Neural progenitor cell (in vitro differentiated cells): ENCODE results near the gene GCNA. TPM values are rescaled to one million over a fixed set of nuclear protein-coding genes. Genes with fewer than 3 reads are reported as not detected.

Experiments used
- DNase-seq: peaks from one replicate; pipeline ENCODE4 v3.0.0-alpha.2; 2016; ENCODE audit warnings: low spot score
- H2AFZ ChIP-seq: fragments of 200-600 bp; sonication (generic); replicated peaks from 2 replicates; pipeline ENCODE4 v1.6.1; 2016; ENCODE audit warnings: antibody characterized with exemption
- H3F3A ChIP-seq: fragments of 200-600 bp; sonication (generic); 2 replicates; pipeline ENCODE4 v1.6.1; 2016; ENCODE audit warnings: antibody characterized with exemption, low read depth
- H3K27ac ChIP-seq: fragments of 200-600 bp; sonication (generic); 2 replicates; pipeline ENCODE4 v1.5.1; 2016; ENCODE audit warnings: mild to moderate bottlenecking
- H3K27me3 ChIP-seq: fragments of 200-600 bp; sonication (generic); 2 replicates; pipeline ENCODE4 v1.6.1; 2016; ENCODE audit warnings: mild to moderate bottlenecking, moderate library complexity
- H3K36me3 ChIP-seq: fragments of 200-600 bp; sonication (generic); 2 replicates; pipeline ENCODE4 v1.5.1; 2016
- H3K4me1 ChIP-seq: fragments of 200-600 bp; sonication (generic); 2 replicates; pipeline ENCODE4 v1.6.1; 2016; ENCODE audit warnings: mixed run types
- H3K4me2 ChIP-seq: fragments of 200-600 bp; sonication (generic); 2 replicates; pipeline ENCODE4 v1.6.1; 2016
- H3K4me3 ChIP-seq: fragments of 200-600 bp; sonication (generic); 2 replicates; pipeline ENCODE4 v1.5.1; 2016
- H3K79me2 ChIP-seq: fragments of 200-600 bp; sonication (generic); 2 replicates; pipeline ENCODE4 v1.6.1; 2016; ENCODE audit warnings: low read depth
- H3K9ac ChIP-seq: fragments of 200-600 bp; sonication (generic); 2 replicates; pipeline ENCODE4 v1.6.1; 2016
- H3K9me3 ChIP-seq: fragments of 200-600 bp; sonication (generic); 2 replicates; pipeline ENCODE4 v1.5.1; 2016; ENCODE audit warnings: low read depth
- H4K20me1 ChIP-seq: fragments of 200-600 bp; sonication (generic); 2 replicates; pipeline ENCODE4 v1.6.1; 2016; ENCODE audit warnings: low read depth
- H3K27ac Mint-ChIP-seq: 3 replicates; pipeline ENCODE4 v1.8.0; 2021; ENCODE audit warnings: mixed read lengths
- H3K27me3 Mint-ChIP-seq: 2 replicates; pipeline ENCODE4 v1.8.0; 2022; ENCODE audit warnings: low read depth, mild to moderate bottlenecking, inconsistent platforms, moderate library complexity, mixed read lengths; ENCODE audit not compliant: insufficient read depth
- H3K36me3 Mint-ChIP-seq: 3 replicates; pipeline ENCODE4 v1.8.0; 2021; ENCODE audit warnings: mixed read lengths
- H3K4me1 Mint-ChIP-seq: 3 replicates; pipeline ENCODE4 v1.8.0; 2021; ENCODE audit warnings: mixed read lengths
- H3K4me3 Mint-ChIP-seq: 3 replicates; pipeline ENCODE4 v1.8.0; 2021; ENCODE audit warnings: mild to moderate bottlenecking, moderate library complexity, mixed read lengths
- H3K9me3 Mint-ChIP-seq: 3 replicates; pipeline ENCODE4 v1.8.0; 2020; ENCODE audit warnings: mixed read lengths
- CTCF ChIP-seq: fragments of 200-600 bp; sonication (generic); IDR thresholded peaks from 2 replicates; pipeline ENCODE4 v1.5.1; 2017; ENCODE audit warnings: antibody characterized with exemption, mild to moderate bottlenecking
- EZH2 ChIP-seq: fragments of 200-600 bp; sonication (generic); IDR thresholded peaks from 2 replicates; pipeline ENCODE4 v1.6.1; 2017; ENCODE audit warnings: antibody characterized with exemption, mild to moderate bottlenecking, moderate library complexity
- EZH2phosphoT487 ChIP-seq: fragments of 200-600 bp; sonication (generic); IDR thresholded peaks from 2 replicates; pipeline ENCODE4 v1.6.1; 2017; ENCODE audit warnings: antibody characterized with exemption
- total RNA-seq: library from RNA; depleted of rRNA; stranded (reverse); fragments of >200 nt; gene quantifications from 2 replicates; pipeline ENCODE4 v1.2.3, GENCODE V29; 2015; ENCODE audit warnings: low replicate concordance

GCNA gene
- total RNA-seq, 1 donor from 2014 or later: 0.97 TPM

- Histone ChIP-seq H3K27ac (no peak overlapping the region), H3K9ac (no peak overlapping the region)
These were observed 36.8 kb upstream of the GCNA start for GRCh38 chrX:71541210-71542022.

GRCh38 chrX:71542411-71542810 is 35.8 kb upstream of the GCNA start:
- Histone ChIP-seq H3K27ac (no peak overlapping the region), H3F3A (no peaks in the 10 kb centered on the region), H3K27me3 (no peaks in the 10 kb centered on the region), H3K4me3 (no peak overlapping the region), H3K4me2 (no peak overlapping the region), H4K20me1 (peaks cover 97% of the 10 kb centered on the region), H2AFZ (no peak overlapping the region), H3K36me3 (peaks cover 9% of the 10 kb centered on the region), H3K9ac (no peak overlapping the region), H3K79me2 (peaks cover 100% of the 10 kb centered on the region), H3K4me1 (no peaks in the 10 kb centered on the region), H3K9me3 (no peaks in the 10 kb centered on the region)
- TF ChIP-seq EZH2 (no peak), CTCF (no peak), EZH2phosphoT487 (no peak)
- H3K9me3 Mint-ChIP-seq: no peaks in the 10 kb centered on the region
- no peak overlapping the region for H3K27ac Mint-ChIP-seq
- no peak for DNase-seq
- no peaks in the 10 kb centered on the region for H3K4me1 Mint-ChIP-seq
- H3K4me3 Mint-ChIP-seq: no peak overlapping the region
- H3K36me3 Mint-ChIP-seq: peaks cover 12% of the 10 kb centered on the region
- H3K27me3 Mint-ChIP-seq: no peaks in the 10 kb centered on the region

More at GRCh38 chrX:71541210-71542022, 36.8 kb upstream of the GCNA start:
- no peak overlapping the region for H3K27ac Mint-ChIP-seq
- TF ChIP-seq CTCF (no peak), EZH2phosphoT487 (no peak), EZH2 (no peak)
- Histone ChIP-seq H4K20me1 (peaks cover 98% of the 10 kb centered on the region), H3K4me2 (no peak overlapping the region), H3K27me3 (no peaks in the 10 kb centered on the region), H3K36me3 (peaks cover 7% of the 10 kb centered on the region), H3K9me3 (no peaks in the 10 kb centered on the region), H3K4me3 (no peak overlapping the region), H3F3A (no peaks in the 10 kb centered on the region), H3K79me2 (peaks cover 100% of the 10 kb centered on the region), H3K4me1 (no peaks in the 10 kb centered on the region), H2AFZ (no peak overlapping the region)
- H3K36me3 Mint-ChIP-seq: peaks cover 9% of the 10 kb centered on the region
- H3K4me1 Mint-ChIP-seq: peaks cover 2% of the 10 kb centered on the region
- no peaks in the 10 kb centered on the region for H3K27me3 Mint-ChIP-seq
- DNase-seq: no peak
- H3K4me3 Mint-ChIP-seq: no peak overlapping the region
- H3K9me3 Mint-ChIP-seq: peaks cover 2% of the 10 kb centered on the region

DNA sequence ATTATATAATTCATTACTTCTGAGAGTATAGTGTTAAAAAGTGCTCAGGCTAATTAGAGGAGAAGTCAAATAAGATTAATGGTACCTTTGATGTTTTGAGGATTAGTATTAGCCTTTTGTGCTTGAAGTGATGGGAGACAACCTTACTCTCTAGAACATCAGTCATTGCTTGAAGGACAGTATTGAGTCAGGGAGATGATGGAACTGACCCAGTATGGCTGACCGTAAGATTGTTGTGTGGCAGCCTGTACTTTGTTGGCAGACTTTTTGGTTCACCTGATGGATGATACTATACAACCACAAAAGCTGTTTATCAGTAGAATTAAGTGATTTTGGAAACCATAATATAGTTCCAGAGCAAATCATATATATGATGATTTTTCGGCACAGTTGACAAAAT is 35.4 kb upstream of the GCNA start:
- H3K4me1 ChIP-seq: no peaks in the 10 kb centered on the region
- H3K27me3 Mint-ChIP-seq: no peaks in the 10 kb centered on the region
- H3K36me3 ChIP-seq: peaks cover 9% of the 10 kb centered on the region
- no peak for DNase-seq
- H3K4me3 ChIP-seq: no peak overlapping the region
- TF ChIP-seq EZH2phosphoT487: no peak
- no peak for TF ChIP-seq EZH2
- TF ChIP-seq CTCF: no peak
- peaks cover 14% of the 10 kb centered on the region for H3K36me3 Mint-ChIP-seq
- no peak overlapping the region for H3K27ac ChIP-seq
- H3K79me2 ChIP-seq: peaks cover 100% of the 10 kb centered on the region
- H4K20me1 ChIP-seq: peaks cover 97% of the 10 kb centered on the region
- no peaks in the 10 kb centered on the region for H3K4me1 Mint-ChIP-seq
- no peak overlapping the region for H3K9ac ChIP-seq
- no peak overlapping the region for H3K27ac Mint-ChIP-seq
- H3F3A ChIP-seq: no peaks in the 10 kb centered on the region
- H3K27me3 ChIP-seq: no peaks in the 10 kb centered on the region
- no peaks in the 10 kb centered on the region for H3K9me3 ChIP-seq
- no peak overlapping the region for H2AFZ ChIP-seq
- H3K9me3 Mint-ChIP-seq: no peaks in the 10 kb centered on the region
- no peak overlapping the region for H3K4me3 Mint-ChIP-seq
- no peak overlapping the region for H3K4me2 ChIP-seq
